GM10266 (cell line): ENCODE data around the gene CCND3.

Experiments
- DNase-seq: peaks from one replicate; pipeline ENCODE4 v3.0.0; 2012; ENCODE audit errors: extremely low spot score
- CTCF ChIP-seq: IDR thresholded peaks from 2 replicates; pipeline ENCODE4 v1.5.1; 2012; ENCODE audit warnings: mild to moderate bottlenecking, low read depth; ENCODE audit not compliant: control insufficient read depth, insufficient read depth; ENCODE audit errors: missing control alignments

The CCND3 gene

DNA sequence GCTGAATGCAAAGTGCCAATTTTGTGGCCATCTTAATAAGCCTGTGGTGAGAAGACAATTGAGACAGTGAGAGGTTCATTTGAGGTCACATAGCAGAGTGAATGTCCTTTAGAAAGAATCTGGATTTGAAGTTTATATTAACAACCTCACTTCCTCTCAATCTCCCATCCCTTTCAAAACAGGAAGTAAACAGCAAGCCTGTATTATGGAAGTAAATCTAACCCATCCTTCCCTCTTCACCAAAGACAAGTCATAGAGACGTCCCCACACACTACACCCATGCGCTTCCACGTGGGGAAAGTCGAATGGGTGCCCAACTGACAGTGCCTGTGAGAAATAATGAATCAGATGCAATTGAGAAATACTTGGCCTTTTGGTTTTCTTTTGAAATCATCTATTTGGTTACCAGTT lies 28.8 kb upstream of the CCND3 start:
- DNase-seq: no peak

DNA sequence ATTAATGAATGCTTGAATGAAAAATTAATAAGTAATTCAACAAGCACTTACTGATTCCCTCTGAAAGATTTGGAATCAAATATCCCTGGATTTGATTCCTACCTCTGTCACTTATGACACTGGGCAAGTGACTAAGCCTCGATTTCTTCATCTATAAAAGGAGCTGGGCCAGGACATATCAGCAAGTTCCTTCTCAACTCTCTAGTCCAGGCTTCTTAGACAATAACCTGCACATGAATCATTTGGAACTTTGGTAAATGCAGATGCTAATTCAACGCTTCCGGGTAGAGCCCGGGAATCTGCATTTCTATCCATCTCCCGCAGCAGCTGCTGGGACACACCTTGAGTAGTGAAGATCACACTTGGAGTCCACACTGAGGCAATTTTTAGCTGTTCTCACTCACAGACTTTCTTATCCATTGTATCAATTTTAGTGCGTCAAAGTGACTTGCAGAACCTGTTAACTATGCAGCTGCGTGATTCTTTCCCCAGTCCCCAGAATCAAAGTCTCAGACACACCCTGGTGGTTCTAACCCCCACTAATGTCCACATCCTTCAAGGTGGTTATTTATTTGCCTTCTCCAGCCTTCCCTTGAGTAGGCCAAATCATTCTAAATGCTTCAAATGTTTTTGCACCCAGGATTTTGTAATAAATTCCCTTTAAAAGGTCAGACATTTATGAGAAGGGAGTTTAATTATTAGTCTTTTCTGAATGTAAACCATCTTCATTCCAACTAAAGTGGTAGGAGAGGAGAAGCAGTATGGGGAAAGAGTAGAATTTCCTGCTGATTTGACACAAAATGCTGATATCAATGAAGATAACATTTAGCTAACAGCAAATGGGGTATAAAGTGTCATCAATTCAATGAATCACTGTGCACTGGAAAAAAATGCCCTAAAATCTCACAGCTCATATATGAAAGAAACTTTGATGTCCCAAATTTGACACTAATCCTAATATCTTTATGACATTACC lies 26.0 kb upstream of the CCND3 start:
- no peak for TF ChIP-seq CTCF
- no peak for DNase-seq

More for the DNA sequence above, 28.8 kb upstream of the CCND3 start:
- no peak for TF ChIP-seq CTCF

DNA sequence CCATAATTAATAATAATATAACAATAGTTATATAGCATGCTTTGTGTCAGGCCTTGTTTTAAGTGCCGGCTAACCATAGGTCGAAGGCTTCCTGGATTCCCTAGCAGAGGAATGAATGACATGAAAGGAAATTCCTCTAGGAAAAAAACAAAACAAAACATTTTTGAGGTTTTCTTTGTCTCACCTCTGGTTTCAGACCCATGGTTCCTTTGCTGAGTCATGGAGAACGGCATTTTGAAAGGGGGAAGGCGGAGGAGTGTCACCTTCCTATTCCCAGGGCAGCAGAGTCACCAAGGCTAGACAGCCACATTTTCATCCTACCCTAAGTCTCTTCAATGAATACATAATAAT lies 25.3 kb upstream of the CCND3 start:
- no peak for TF ChIP-seq CTCF
- no peak for DNase-seq

DNA sequence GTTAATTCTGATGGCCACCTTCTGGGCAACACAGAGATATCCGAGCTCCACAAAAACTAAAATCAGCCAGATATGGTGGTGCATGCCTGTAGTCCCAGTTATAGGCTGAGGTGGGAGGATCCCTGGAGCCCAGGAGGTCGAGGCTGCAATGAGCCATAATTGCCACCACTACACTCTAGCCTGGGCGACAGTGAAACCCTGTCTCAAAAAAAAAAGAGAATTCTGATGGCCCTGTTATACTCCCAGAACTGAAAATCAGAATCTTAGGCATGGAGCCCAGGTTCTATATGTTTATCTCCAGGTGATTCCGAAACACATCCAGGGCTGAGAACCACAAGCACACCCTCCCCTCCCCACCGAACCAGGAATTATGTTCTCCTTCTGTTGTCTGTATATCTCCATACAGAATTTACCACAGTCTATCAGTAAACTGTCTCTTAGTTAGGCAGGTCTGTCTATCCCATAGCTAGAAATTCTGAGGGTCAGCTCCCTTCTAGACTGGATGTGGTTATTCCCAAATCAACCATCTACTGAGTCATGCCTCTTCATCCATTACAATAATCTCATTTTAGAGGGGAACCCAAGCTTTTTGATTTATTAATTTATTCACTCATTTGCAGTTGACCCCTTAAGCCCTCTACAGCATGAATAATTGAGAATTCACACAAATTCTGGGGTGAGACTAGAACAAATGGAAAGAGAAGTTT lies 24.8 kb upstream of the CCND3 start:
- TF ChIP-seq CTCF: no peak
- DNase-seq: no peak

DNA sequence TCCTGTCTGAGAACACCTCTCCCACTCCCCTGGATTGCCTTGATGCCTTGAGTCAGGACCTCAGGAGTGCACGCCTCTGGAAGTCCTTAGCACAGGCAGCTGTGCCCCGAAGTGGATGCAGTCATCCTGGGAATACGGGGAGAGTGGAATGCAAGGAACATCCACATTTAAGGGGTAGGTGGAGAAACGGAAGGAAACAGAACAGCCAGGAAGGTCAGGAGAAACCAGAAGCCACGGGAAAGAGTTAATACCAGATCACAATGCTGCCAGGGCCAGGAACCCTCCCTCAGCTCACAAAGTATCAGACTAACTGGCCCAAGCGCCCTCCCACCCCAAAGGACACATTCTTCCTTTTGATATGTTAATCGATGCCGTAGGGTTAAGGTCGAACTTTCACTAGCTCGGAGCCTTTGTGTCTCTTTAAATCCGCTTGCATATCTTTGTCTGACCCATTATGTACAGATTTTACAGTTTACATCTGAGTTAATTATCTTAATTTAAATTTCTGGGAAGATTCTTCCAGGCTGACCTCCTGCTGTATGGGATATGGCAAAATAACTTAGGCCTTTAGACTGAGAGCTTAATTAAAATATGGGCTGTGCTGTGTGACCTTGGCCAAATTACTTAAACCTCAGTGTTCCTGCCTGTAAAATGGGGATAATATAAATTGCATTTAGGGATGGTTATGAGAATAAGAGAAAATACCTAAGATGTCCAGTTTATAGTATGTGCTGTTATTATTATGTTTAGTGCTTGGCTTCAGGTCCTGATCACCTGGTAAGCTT lies 24.0 kb upstream of the CCND3 start:
- no peak for TF ChIP-seq CTCF
- no peak for DNase-seq

GRCh38 chr6:41964201-41964887 lies 22.7 kb upstream of the CCND3 start:
- no peak for TF ChIP-seq CTCF
- DNase-seq: no peak
